GM12801 (cell line): ENCODE results near the gene MKNK1.

Experiments
- CTCF ChIP-seq: IDR thresholded peaks from one replicate; pipeline ENCODE4 v1.5.1; 2011; ENCODE audit warnings: control low read depth; ENCODE audit not compliant: insufficient read length; ENCODE audit errors: extremely low read depth

Gene MKNK1

DNA sequence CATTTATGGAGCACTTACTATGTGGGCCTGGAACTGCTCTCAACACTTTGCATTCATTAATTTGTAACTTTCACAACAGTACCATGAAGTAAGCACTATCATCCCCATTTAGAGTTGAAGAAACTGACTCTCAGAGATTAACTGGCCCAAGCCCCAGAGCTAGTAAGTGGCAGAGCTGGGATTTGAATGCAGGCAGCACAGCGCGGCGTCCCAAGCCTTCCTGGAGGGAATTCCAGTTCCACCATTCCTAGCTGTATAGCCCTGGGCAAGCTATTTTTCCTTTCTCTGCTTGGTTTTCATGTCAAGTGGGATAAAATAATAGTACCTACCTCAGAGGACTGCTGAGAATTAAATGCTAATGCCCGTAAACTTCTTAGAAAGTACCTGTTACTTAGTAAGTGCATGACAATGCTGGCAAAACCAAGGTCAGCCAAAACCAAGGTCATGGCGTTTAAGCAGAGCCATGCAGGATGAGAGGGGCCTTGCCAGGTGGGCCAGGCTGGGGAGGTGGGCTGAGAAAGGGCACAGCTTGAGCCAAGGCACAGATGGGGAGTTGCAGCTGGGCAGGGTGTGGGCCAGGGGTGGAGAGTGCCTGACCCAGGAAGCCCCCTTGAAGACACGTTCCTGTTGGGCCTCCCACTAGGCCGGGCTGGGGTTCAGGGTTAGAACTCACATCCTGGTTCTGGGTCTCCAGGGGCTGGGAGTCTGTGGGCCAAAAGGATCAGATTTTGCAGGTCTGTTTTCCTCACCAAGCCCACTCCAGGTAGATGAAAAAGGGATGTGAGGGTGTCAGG, 48.0 kb downstream of the MKNK1 start:
- TF ChIP-seq CTCF, result no peak

DNA sequence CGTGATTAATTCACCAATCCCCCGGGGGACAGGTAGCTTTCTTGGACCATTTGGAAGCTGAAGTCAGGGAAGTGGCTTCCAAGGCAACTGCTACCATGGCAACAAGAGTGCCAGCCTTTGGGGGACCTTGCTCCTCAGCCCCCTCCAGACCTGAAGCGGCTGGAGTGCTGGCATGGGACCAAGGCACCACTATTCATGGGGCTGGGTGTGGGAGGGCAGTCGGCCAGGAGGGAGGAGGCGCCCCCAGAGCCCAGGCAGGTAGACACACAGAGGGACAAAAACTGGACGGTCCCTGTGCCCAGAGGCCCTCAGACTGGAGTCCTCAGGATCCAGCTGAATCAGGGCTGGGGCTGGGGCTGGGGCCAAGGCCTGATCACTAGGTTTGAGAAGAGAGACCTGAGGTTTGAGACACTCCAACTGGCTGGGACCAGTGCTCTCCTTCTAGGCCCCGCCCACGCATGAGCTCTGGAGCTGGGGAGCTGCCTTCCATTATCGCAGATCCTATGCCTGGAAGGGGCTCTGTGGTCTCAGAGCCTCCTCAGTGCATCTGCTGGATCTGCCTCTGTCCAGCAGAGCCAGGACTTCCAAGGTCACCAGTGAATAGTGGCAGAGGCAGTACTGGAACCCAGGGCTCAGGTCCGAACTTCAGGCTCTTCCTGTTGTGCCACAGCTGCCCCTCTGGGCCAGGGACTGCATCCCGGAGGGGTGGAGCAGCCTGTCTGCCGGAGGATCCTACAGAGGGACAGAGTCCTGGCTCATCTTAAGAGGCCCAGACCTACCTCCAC, 49.3 kb downstream of the MKNK1 start:
- no peak for TF ChIP-seq CTCF

- no peak for TF ChIP-seq CTCF
Measured at GRCh38 chr1:46554236-46554596, 49.9 kb downstream of the MKNK1 start.

GRCh38 chr1:46553506-46553905, 50.6 kb downstream of the MKNK1 start:
- no peak for TF ChIP-seq CTCF

GRCh38 chr1:46552357-46553237, 51.5 kb downstream of the MKNK1 start:
- TF ChIP-seq CTCF, result no peak

- no peak for TF ChIP-seq CTCF
Measured at GRCh38 chr1:46551597-46552095, 52.4 kb downstream of the MKNK1 start, which contains the start of gene KNCN. Gene KNCN, minus strand, starts transcription at chr1:46551647. Its CDS starts 432 bp downstream, at chr1:46551215.
